ENCODE data around the gene PAX6.

PAX6 gene

DNA sequence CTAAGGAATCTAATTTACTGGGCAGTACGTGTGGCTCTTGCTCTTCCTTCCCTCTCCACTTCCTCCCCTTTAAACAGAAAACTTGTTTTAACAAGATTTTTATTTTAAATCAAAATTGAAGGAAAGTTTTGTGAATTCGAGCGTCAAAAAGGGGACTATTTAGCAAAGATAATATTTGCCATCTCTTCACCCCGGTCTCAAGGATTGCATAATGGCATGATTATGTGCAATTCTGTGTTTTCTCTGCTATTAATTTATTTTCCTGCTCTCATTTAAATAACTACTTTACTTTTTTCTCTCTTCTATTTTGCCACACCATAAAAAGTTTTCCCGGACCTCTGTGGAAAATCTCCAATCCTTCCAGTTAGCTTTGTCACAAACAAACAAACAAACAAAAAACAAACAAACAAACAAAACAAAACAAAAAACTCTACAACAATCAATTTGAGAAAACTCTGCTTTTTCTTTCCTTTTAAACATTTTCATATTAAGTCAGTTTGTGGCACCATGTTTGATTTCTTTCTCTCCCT lies 10.2 kb upstream of the PAX6 start:
- Histone ChIP-seq H3K27ac (no peak overlapping the region), H3K36me3 (no peaks in the 10 kb centered on the region), H3K27me3 (ENCODE audit: insufficient read depth, low read depth, severe bottlenecking) (peaks cover 98% of the 10 kb centered on the region), H3K4me3 (ENCODE audit: low read depth, low read length) (no peak overlapping the region), H3K9me3 (ENCODE audit: severe bottlenecking) (peaks cover 4% of the 10 kb centered on the region)
- DNase-seq: no peak
- TF ChIP-seq, protein P1, sequence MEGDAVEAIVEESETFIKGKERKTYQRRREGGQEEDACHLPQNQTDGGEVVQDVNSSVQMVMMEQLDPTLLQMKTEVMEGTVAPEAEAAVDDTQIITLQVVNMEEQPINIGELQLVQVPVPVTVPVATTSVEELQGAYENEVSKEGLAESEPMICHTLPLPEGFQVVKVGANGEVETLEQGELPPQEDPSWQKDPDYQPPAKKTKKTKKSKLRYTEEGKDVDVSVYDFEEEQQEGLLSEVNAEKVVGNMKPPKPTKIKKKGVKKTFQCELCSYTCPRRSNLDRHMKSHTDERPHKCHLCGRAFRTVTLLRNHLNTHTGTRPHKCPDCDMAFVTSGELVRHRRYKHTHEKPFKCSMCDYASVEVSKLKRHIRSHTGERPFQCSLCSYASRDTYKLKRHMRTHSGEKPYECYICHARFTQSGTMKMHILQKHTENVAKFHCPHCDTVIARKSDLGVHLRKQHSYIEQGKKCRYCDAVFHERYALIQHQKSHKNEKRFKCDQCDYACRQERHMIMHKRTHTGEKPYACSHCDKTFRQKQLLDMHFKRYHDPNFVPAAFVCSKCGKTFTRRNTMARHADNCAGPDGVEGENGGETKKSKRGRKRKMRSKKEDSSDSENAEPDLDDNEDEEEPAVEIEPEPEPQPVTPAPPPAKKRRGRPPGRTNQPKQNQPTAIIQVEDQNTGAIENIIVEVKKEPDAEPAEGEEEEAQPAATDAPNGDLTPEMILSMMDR (IDR thresholded peaks at IDR 0.05; ENCODE audit: low read depth, low read length): no peak

- peaks cover 98% of the 10 kb centered on the region for H3K27me3 ChIP-seq (ENCODE audit: insufficient read depth, low read depth, severe bottlenecking)
- H3K4me3 ChIP-seq (ENCODE audit: low read depth, low read length): no peak overlapping the region
- no peak for DNase-seq
Observed at GRCh38 chr11:31820438-31820818, 9.3 kb upstream of the PAX6 start.

GRCh38 chr11:31819621-31820437 lies 8.7 kb upstream of the PAX6 start:
- DNase-seq: no peak
- TF ChIP-seq, protein P1 (IDR thresholded peaks at IDR 0.05; ENCODE audit: low read depth, low read length): no peak
- peaks cover 98% of the 10 kb centered on the region for H3K27me3 ChIP-seq (ENCODE audit: insufficient read depth, low read depth, severe bottlenecking)
- peaks cover 4% of the 10 kb centered on the region for H3K9me3 ChIP-seq (ENCODE audit: severe bottlenecking)
- no peak overlapping the region for H3K27ac ChIP-seq
- no peaks in the 10 kb centered on the region for H3K36me3 ChIP-seq
- no peak overlapping the region for H3K4me3 ChIP-seq (ENCODE audit: low read depth, low read length)

More at GRCh38 chr11:31820438-31820818, 9.3 kb upstream of the PAX6 start:
- Histone ChIP-seq H3K36me3 (no peaks in the 10 kb centered on the region), H3K27ac (no peak overlapping the region), H3K9me3 (ENCODE audit: severe bottlenecking) (peaks cover 4% of the 10 kb centered on the region)
- TF ChIP-seq, protein P1 (IDR thresholded peaks at IDR 0.05; ENCODE audit: low read depth, low read length): no peak

DNA sequence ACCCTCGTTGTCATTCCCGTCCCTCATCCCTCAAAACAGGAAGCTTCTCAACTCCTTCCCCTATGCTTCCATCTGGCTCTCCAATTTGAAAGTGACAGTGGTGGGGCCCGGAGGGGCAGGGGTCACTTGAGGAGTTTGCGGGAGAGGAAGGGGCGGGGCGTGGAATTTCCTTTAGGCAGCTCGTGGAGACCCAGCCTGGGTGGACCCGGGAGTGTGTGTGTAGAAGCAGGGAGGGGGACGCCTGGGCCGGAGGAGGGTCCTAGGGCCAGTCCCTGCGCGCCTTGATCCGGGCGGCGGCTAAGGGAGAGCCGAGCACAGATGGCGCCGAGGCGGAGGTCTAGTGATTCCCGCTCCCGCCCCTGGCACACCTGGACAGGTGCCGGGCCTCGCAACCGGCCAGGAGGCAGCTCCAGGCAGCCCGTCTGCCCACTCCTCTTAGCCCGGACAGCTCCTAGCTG lies 7.8 kb upstream of the PAX6 start:
- DNase-seq: no peak
- H3K27ac ChIP-seq: no peak overlapping the region
- TF ChIP-seq, protein P1 (IDR thresholded peaks at IDR 0.05; ENCODE audit: low read depth, low read length): no peak
- H3K4me3 ChIP-seq (ENCODE audit: low read depth, low read length): no peak overlapping the region
- H3K27me3 ChIP-seq (ENCODE audit: insufficient read depth, low read depth, severe bottlenecking): peaks cover 98% of the 10 kb centered on the region
- H3K9me3 ChIP-seq (ENCODE audit: severe bottlenecking): peaks cover 4% of the 10 kb centered on the region
- H3K36me3 ChIP-seq: no peaks in the 10 kb centered on the region

GRCh38 chr11:31818425-31818755 lies 7.3 kb upstream of the PAX6 start:
- H3K27ac ChIP-seq: no peak overlapping the region
- peaks cover 98% of the 10 kb centered on the region for H3K27me3 ChIP-seq (ENCODE audit: insufficient read depth, low read depth, severe bottlenecking)
- peaks cover 4% of the 10 kb centered on the region for H3K9me3 ChIP-seq (ENCODE audit: severe bottlenecking)
- H3K4me3 ChIP-seq (ENCODE audit: low read depth, low read length): no peak overlapping the region
- TF ChIP-seq, protein P1 (IDR thresholded peaks at IDR 0.05; ENCODE audit: low read depth, low read length): no peak
- DNase-seq: no peak
- H3K36me3 ChIP-seq: no peaks in the 10 kb centered on the region
